ENCODE measurements around the gene SUPV3L1.

DNA sequence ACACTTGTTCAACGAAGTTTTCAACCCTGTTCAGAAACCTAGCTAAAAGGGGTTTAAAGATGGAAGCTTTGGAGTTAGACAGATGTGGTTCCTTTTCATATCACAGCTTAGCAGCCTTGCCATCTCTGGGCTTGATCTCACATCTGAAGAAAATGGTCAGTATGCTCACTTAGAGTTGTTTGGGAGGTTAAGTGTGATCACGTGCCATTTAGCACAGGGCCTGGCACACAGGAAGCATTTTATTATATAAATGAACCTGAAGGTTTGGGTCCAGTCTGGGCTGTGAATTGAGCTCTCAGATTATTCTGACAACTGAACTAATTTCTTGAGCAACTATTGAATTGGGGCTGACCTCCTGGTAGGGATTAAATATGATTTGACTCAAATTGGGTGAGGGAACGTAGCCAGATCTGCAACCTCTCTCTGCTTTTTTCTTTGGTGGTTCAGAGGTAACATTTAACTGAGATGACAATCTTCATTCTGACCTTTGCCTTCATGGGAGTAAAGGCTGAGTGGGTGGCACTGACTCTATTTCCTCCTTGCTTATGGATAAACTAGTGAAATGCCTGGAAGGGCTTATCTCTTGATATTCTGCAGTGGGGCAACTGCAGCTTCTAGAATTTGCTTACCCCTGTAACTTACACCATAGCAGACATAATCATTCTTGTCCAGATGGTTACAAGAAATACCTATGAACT, 29.9 kb downstream of the SUPV3L1 start:
- no peak for TF ChIP-seq POLR2A (IDR thresholded peaks at IDR 0.05)
- TF ChIP-seq, protein P1, sequence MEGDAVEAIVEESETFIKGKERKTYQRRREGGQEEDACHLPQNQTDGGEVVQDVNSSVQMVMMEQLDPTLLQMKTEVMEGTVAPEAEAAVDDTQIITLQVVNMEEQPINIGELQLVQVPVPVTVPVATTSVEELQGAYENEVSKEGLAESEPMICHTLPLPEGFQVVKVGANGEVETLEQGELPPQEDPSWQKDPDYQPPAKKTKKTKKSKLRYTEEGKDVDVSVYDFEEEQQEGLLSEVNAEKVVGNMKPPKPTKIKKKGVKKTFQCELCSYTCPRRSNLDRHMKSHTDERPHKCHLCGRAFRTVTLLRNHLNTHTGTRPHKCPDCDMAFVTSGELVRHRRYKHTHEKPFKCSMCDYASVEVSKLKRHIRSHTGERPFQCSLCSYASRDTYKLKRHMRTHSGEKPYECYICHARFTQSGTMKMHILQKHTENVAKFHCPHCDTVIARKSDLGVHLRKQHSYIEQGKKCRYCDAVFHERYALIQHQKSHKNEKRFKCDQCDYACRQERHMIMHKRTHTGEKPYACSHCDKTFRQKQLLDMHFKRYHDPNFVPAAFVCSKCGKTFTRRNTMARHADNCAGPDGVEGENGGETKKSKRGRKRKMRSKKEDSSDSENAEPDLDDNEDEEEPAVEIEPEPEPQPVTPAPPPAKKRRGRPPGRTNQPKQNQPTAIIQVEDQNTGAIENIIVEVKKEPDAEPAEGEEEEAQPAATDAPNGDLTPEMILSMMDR (IDR thresholded peaks at IDR 0.05): no peak

All from uterus (tissue), 2 donors.